H9 (cell line): Measurements from ENCODE around the gene SPATA3. TPM values are rescaled to one million over a fixed set of nuclear protein-coding genes. Genes with fewer than 3 reads are reported as not detected.

Experiments
- DNase-seq: peaks from one replicate; pipeline ENCODE4 v3.0.0-alpha.2; 2017
- H2AFZ ChIP-seq: one replicate; pipeline ENCODE4 v1.6.1; 2013; ENCODE audit warnings: mild to moderate bottlenecking, low read length, control low read depth, moderate library complexity
- H2AK5ac ChIP-seq: 2 replicates; pipeline ENCODE4 v1.6.1; 2013; ENCODE audit warnings: low read length, control low read depth, mixed read lengths; ENCODE audit not compliant: insufficient read length
- H2BK120ac ChIP-seq: one replicate; pipeline ENCODE4 v1.6.1; 2013; ENCODE audit warnings: low read depth, mild to moderate bottlenecking, low read length, control low read depth, inconsistent platforms; ENCODE audit not compliant: poor library complexity, severe bottlenecking
- H2BK12ac ChIP-seq: 2 replicates; pipeline ENCODE4 v1.6.1; 2013; ENCODE audit warnings: low read length, control low read depth, mixed read lengths, low read depth; ENCODE audit not compliant: insufficient read length
- H2BK15ac ChIP-seq: 2 replicates; pipeline ENCODE4 v1.6.1; 2013; ENCODE audit warnings: low read depth, low read length, control low read depth
- H2BK20ac ChIP-seq: one replicate; pipeline ENCODE4 v1.6.1; 2013; ENCODE audit warnings: low read depth, mild to moderate bottlenecking, low read length, control low read depth, inconsistent platforms; ENCODE audit not compliant: poor library complexity, severe bottlenecking
- H2BK5ac ChIP-seq: 2 replicates; pipeline ENCODE4 v1.6.1; 2013; ENCODE audit warnings: low read length, control low read depth, mixed read lengths; ENCODE audit not compliant: insufficient read length
- H3K14ac ChIP-seq: 2 replicates; pipeline ENCODE4 v1.6.1; 2013; ENCODE audit warnings: low read length, control low read depth; ENCODE audit not compliant: insufficient read depth
- H3K18ac ChIP-seq: 2 replicates; pipeline ENCODE4 v1.6.1; 2013; ENCODE audit warnings: low read depth, mild to moderate bottlenecking, mixed read lengths, low read length, control low read depth; ENCODE audit not compliant: insufficient read length
- H3K23ac ChIP-seq: 2 replicates; pipeline ENCODE4 v1.6.1; 2013; ENCODE audit warnings: low read length, control low read depth, mixed read lengths, low read depth; ENCODE audit not compliant: insufficient read length
- H3K23me2 ChIP-seq: 2 replicates; pipeline ENCODE4 v1.6.1; 2013; ENCODE audit warnings: low read depth, mild to moderate bottlenecking, mixed read lengths, low read length, control low read depth; ENCODE audit not compliant: insufficient read length, poor library complexity, severe bottlenecking
- H3K27ac ChIP-seq: 2 replicates; pipeline ENCODE4 v1.5.1; 2013; ENCODE audit warnings: low read length, control low read depth, mixed read lengths, low read depth; ENCODE audit not compliant: insufficient read length
- H3K27me3 ChIP-seq: 2 replicates; pipeline ENCODE4 v1.6.1; 2013; ENCODE audit warnings: low read length, control low read depth, inconsistent platforms; ENCODE audit not compliant: insufficient read depth
- H3K4ac ChIP-seq: 2 replicates; pipeline ENCODE4 v1.6.1; 2013; ENCODE audit warnings: low read depth, mild to moderate bottlenecking, control low read depth, inconsistent platforms, low read length, moderate library complexity
- H3K4me1 ChIP-seq: 2 replicates; pipeline ENCODE4 v1.6.1; 2013; ENCODE audit warnings: low read length, control low read depth, inconsistent platforms; ENCODE audit not compliant: insufficient read depth
- H3K4me2 ChIP-seq: 2 replicates; pipeline ENCODE4 v1.6.1; 2013; ENCODE audit warnings: low read length, control low read depth, mixed read lengths; ENCODE audit not compliant: insufficient read length, insufficient read depth
- H3K56ac ChIP-seq: 2 replicates; pipeline ENCODE4 v1.6.1; 2013; ENCODE audit warnings: low read depth, mild to moderate bottlenecking, mixed read lengths, low read length, control low read depth; ENCODE audit not compliant: insufficient read length
- H3K79me1 ChIP-seq: 2 replicates; pipeline ENCODE4 v1.6.1; 2013; ENCODE audit warnings: low read depth, mild to moderate bottlenecking, moderate library complexity, low read length, control low read depth, inconsistent platforms; ENCODE audit not compliant: insufficient read depth, poor library complexity, severe bottlenecking
- H3K79me2 ChIP-seq: 2 replicates; pipeline ENCODE4 v1.6.1; 2013; ENCODE audit warnings: low read length, control low read depth, inconsistent platforms; ENCODE audit not compliant: insufficient read depth
- H3K9ac ChIP-seq: 2 replicates; pipeline ENCODE4 v1.6.1; 2013; ENCODE audit warnings: low read length, control low read depth, mixed read lengths; ENCODE audit not compliant: insufficient read length; ENCODE audit errors: extremely low read depth
- H3K9me3 ChIP-seq: one replicate; pipeline ENCODE4 v1.6.1; 2013; ENCODE audit warnings: low read depth, low read length, inconsistent platforms; ENCODE audit not compliant: control insufficient read depth
- H3T11ph ChIP-seq: one replicate; pipeline ENCODE4 v1.6.1; 2013; ENCODE audit warnings: mild to moderate bottlenecking, low read length, control low read depth, inconsistent platforms
- H4K20me1 ChIP-seq: one replicate; pipeline ENCODE4 v1.6.1; 2013; ENCODE audit not compliant: control insufficient read depth, insufficient read length, insufficient read depth
- H4K5ac ChIP-seq: 2 replicates; pipeline ENCODE4 v1.6.1; 2013; ENCODE audit warnings: low read depth, mild to moderate bottlenecking, mixed read lengths, low read length, control low read depth; ENCODE audit not compliant: insufficient read length
- H4K8ac ChIP-seq: replicated peaks from 2 replicates; pipeline ENCODE4 v1.6.1; 2013; ENCODE audit warnings: low read length, control low read depth, mixed read lengths, low read depth; ENCODE audit not compliant: insufficient read length
- H4K91ac ChIP-seq: 2 replicates; pipeline ENCODE4 v1.6.1; 2013; ENCODE audit warnings: low read depth, mild to moderate bottlenecking, moderate library complexity, mixed read lengths, low read length, control low read depth; ENCODE audit not compliant: insufficient read length
- H3K27ac Mint-ChIP-seq, 3 experiments: 2 replicates in 2 of 3; 3 replicates in 1 of 3; pipeline ENCODE4 v1.8.0; 2020 to 2021; ENCODE audit warnings: mixed read lengths in 3 of 3, mild to moderate bottlenecking in 1 of 3, moderate library complexity in 1 of 3
- H3K27me3 Mint-ChIP-seq: 2 replicates; pipeline ENCODE4 v1.8.0; 2021; ENCODE audit warnings: low read depth, mild to moderate bottlenecking, moderate library complexity, mixed read lengths
- H3K36me3 Mint-ChIP-seq, 3 experiments: 2 replicates in 2 of 3; 3 replicates in 1 of 3; pipeline ENCODE4 v1.8.0; 2020 to 2021; ENCODE audit warnings: low read depth in 3 of 3, mixed read lengths in 3 of 3; ENCODE audit not compliant: insufficient read depth in 1 of 3
- H3K4me1 Mint-ChIP-seq, 2 experiments: 2 replicates each; pipeline ENCODE4 v1.8.0; 2020; ENCODE audit warnings: mixed read lengths in 2 of 2
- H3K4me3 Mint-ChIP-seq, 2 experiments: 2 replicates in 1 of 2; 3 replicates in 1 of 2; pipeline ENCODE4 v1.8.0; 2020 to 2021; ENCODE audit warnings: mild to moderate bottlenecking in 2 of 2, mixed read lengths in 2 of 2, moderate library complexity in 1 of 2
- H3K9me3 Mint-ChIP-seq, 2 experiments: 2 replicates in 1 of 2; 3 replicates in 1 of 2; pipeline ENCODE4 v1.8.0; 2020; ENCODE audit warnings: mild to moderate bottlenecking in 2 of 2, mixed read lengths in 2 of 2, moderate library complexity in 1 of 2
- CTCF ChIP-seq: fragments of 200-600 bp; sonication (generic); conservative IDR thresholded peaks from 3 replicates; pipeline ENCODE4 v1.8.0; 2021; ENCODE audit warnings: antibody characterized with exemption, mild to moderate bottlenecking
- WGBS: extraction: QIAGEN DNeasy Blood & Tissue Kit; methylation state at CpG from one replicate; pipeline ENCODE4 v1.1.7; 2013; ENCODE audit warnings: missing lambda C conversion rate, low lambda C conversion rate, mixed read lengths; ENCODE audit not compliant: insufficient read length; ENCODE audit errors: extremely low coverage; 5-methylcytosine and 5-hydroxymethylcytosine counted together
- total RNA-seq: library from RNA; stranded (reverse); gene quantifications from 2 replicates; pipeline ENCODE4 v1.2.1, GENCODE V29; 2021

The SPATA3 gene
- total RNA-seq, 1 experiment from 2014 or later, result not detected

DNA sequence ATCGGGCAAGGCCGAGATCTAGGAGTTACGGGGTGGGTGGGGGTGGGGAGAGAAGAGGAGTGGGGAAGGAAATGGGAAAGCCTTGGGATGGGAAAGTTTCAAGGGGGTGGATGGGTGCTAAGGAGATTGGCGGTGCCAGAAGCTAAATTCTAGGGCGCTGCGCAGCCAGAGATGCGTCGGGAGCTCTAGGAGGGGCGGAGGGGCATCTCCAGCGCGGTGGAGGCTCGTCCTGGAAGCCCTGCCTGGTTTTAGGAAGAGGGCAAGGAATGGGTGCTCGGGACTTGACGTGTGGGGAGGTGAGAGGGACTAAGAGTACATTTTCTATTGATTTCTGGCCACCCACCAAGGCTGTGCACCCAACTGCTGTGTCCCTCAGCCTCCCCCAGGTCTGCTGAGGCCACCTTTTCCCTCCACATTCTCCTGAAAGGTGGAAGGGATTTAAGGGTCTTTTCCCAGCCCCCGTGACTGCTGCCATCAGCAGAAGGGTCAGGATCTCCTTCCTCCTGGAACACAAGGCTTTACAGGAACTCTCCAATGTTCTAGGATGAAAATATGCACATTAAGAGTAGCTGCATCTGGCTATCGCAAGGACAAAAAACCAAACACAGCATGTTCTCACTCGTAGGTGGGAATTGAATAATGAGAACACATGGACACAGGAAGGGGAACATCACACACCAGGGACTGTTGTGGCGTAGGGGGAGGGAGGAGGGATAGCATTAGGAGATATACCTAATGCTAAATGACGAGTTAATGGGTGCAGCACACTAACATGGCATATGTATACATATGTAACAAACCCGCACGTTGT is 42.8 kb downstream of the SPATA3 start:
- no peak overlapping the region for H2BK12ac ChIP-seq
- no peaks in the 10 kb centered on the region for H3K79me2 ChIP-seq
- H3K9me3 ChIP-seq, result no peaks in the 10 kb centered on the region
- H3K56ac ChIP-seq, result no peak overlapping the region
- no peaks in the 10 kb centered on the region; the same call in 1 of the 2 replicates for H3K4me1 ChIP-seq
- no peak overlapping the region for H3K4ac ChIP-seq
- no CpG with 5 or more reads among the region's 21 CpGs for WGBS
- H4K91ac ChIP-seq, result no peak overlapping the region
- H3K4me2 ChIP-seq, result peak overlapping the region; percentile 78
- no peaks in the 10 kb centered on the region for H3K36me3 Mint-ChIP-seq
- H3K23ac ChIP-seq, result no peak overlapping the region
- no peaks in the 10 kb centered on the region for H4K20me1 ChIP-seq
- H2AFZ ChIP-seq, result no peak overlapping the region
- no peak overlapping the region for H3T11ph ChIP-seq
- H3K9me3 Mint-ChIP-seq, result no peaks in the 10 kb centered on the region
- DNase-seq, result no peak
- no peak overlapping the region for H2AK5ac ChIP-seq
- no peak overlapping the region for H3K27ac ChIP-seq
- peaks cover 10% of the 10 kb centered on the region for H3K23me2 ChIP-seq
- H3K27me3 Mint-ChIP-seq, result peaks cover 75% of the 10 kb centered on the region
- H2BK15ac ChIP-seq, result no peak overlapping the region
- H2BK20ac ChIP-seq, result no peak overlapping the region
- H3K27me3 ChIP-seq, result peaks cover 25% of the 10 kb centered on the region
- TF ChIP-seq CTCF, result no peak
- no peak overlapping the region for H4K8ac ChIP-seq
- H3K79me1 ChIP-seq, result no peaks in the 10 kb centered on the region
- no peak overlapping the region for H2BK120ac ChIP-seq
- H4K5ac ChIP-seq, result no peak overlapping the region
- no peak overlapping the region; the same call in 1 of the 2 replicates for H3K14ac ChIP-seq
- no peak overlapping the region for H3K18ac ChIP-seq
- H2BK5ac ChIP-seq, result no peak overlapping the region
- no peak overlapping the region for H3K27ac Mint-ChIP-seq
- peak overlapping the region; percentile 54 to 84 for H3K4me3 Mint-ChIP-seq
- no peak overlapping the region for H3K9ac ChIP-seq
- H3K4me1 Mint-ChIP-seq, result peaks cover 8 to 15% of the 10 kb centered on the region in 2 experiments; a peak in 3 of 4 replicates
